K562 (cell line): ENCODE measurements around the gene GRB2. TPM values are rescaled to one million over a fixed set of nuclear protein-coding genes. Genes with fewer than 3 reads are reported as not detected.
A peak's percentile ranks its signal among the peaks of the same experiment; 100 is the strongest.

Experiments used
- BDP1 ChIP-seq: IDR thresholded peaks from 3 replicates; pipeline ENCODE4 v1.6.1; 2011; ENCODE audit not compliant: insufficient read length, insufficient read depth
- CREB5 ChIP-seq: fragments of 250-450 bp; sonication (Bioruptor Pico); IDR thresholded peaks from 2 replicates; pipeline ENCODE4 v1.5.0; 2020; ENCODE audit warnings: mild to moderate bottlenecking
- ESRRA ChIP-seq: fragments of 450-650 bp; IDR thresholded peaks from 2 replicates; pipeline ENCODE4 v1.6.1; 2014; ENCODE audit warnings: low read depth, mild to moderate bottlenecking, moderate library complexity, borderline replicate concordance
- GABPA ChIP-seq: fragments of 200-800 bp; sonication (Bioruptor generic); conservative IDR thresholded peaks from 2 replicates; pipeline ENCODE4 v1.6.1; 2016; ENCODE audit warnings: low read depth, missing genetic modification characterization, missing compliant biosample characterization
- GTF2E2 ChIP-seq: fragments of 200-800 bp; sonication (Bioruptor generic); IDR thresholded peaks from 2 replicates; pipeline ENCODE4 v1.6.1; 2016; ENCODE audit warnings: missing genetic modification characterization, missing compliant biosample characterization
- NCOA2 ChIP-seq, 2 experiments: fragments of 450-650 bp; IDR thresholded peaks; 2 replicates each; pipeline ENCODE4 v1.6.1; 2018; ENCODE audit warnings: mild to moderate bottlenecking in 2 of 2, moderate library complexity in 1 of 2; ENCODE audit not compliant: partially characterized antibody in 2 of 2
- NEUROD1 ChIP-seq: fragments of 150-350 bp; IDR thresholded peaks from 2 replicates; pipeline ENCODE4 v1.6.1; 2014; ENCODE audit warnings: borderline replicate concordance, low read length, low read depth; ENCODE audit not compliant: partially characterized antibody
- NFE2 ChIP-seq: IDR thresholded peaks from 2 replicates; pipeline ENCODE4 v1.6.1; 2014; ENCODE audit warnings: antibody characterized with exemption, low read depth
- NFIC ChIP-seq: fragments of 450-650 bp; IDR thresholded peaks from 2 replicates; pipeline ENCODE4 v1.6.1; 2017; ENCODE audit warnings: mild to moderate bottlenecking, inconsistent platforms
- RBM14 ChIP-seq: fragments of 200-400 bp; formaldehyde crosslinking; IDR thresholded peaks from 2 replicates; pipeline ENCODE4 v1.6.1; 2018; ENCODE audit warnings: low read depth, mild to moderate bottlenecking, low read length, moderate library complexity, borderline replicate concordance; ENCODE audit not compliant: insufficient read depth
- TCFL5 ChIP-seq: fragments of 250-450 bp; sonication (Bioruptor Pico); conservative IDR thresholded peaks from 2 replicates; pipeline ENCODE4 v1.6.1; 2021; ENCODE audit warnings: mild to moderate bottlenecking, moderate library complexity, matching md5 sums
- XRCC5 ChIP-seq: fragments of 200-400 bp; formaldehyde crosslinking; IDR thresholded peaks from 2 replicates; pipeline ENCODE4 v1.6.1; 2017; ENCODE audit warnings: low read depth, mild to moderate bottlenecking, low read length
- ZBTB43 ChIP-seq: sonication (generic); formaldehyde crosslinking; IDR thresholded peaks from 2 replicates; pipeline ENCODE4 v1.8.0; 2023; ENCODE audit warnings: mild to moderate bottlenecking, missing genetic modification reagents
- ZEB2 ChIP-seq: fragments of 450-650 bp; IDR thresholded peaks from 2 replicates; pipeline ENCODE4 v1.6.1; 2016
- ZNF134 ChIP-seq: fragments of 250-450 bp; sonication (Bioruptor Pico); conservative IDR thresholded peaks from 2 replicates; pipeline ENCODE4 v1.4.0; 2020
- ZNF277 ChIP-seq: fragments of 250-450 bp; sonication (Bioruptor Pico); IDR thresholded peaks from 2 replicates; pipeline ENCODE4 v1.8.0; 2022; ENCODE audit warnings: inconsistent platforms, mild to moderate bottlenecking, moderate library complexity, borderline replicate concordance
- polyA plus RNA-seq, 8 experiments: library from polyadenylated mRNA; depleted of rRNA in 4 of 8; stranded (reverse) in 5 of 8; unstranded in 3 of 8; fragments of >200 nt; fragmentation: Nextera tagmentation in 2 of 8; fragmentation: Illumina TruSeq in 1 of 8; extraction: Ambion mirVana in 2 of 8; extraction: Trizol in 1 of 8; gene quantifications; 2 replicates each; pipeline versions ENCODE4 v1.2.1 to v1.2.3, GENCODE V29; 2011 to 2014; ENCODE audit warnings: inconsistent platforms in 1 of 8, missing spikeins in 1 of 8
- total RNA-seq, 7 experiments: library from RNA; depleted of rRNA in 6 of 7; stranded (reverse); fragments of >200 nt in 6 of 7; fragmentation: Illumina TruSeq in 2 of 7; extraction: Trizol in 2 of 7; gene quantifications; 2 replicates each; pipeline versions ENCODE4 v1.2.1 to v1.2.3, GENCODE V29; 2011 to 2021; ENCODE audit warnings: low replicate concordance in 1 of 7

GRB2 gene
- total and polyA plus RNA-seq, 9 of the 15 experiments (the other 6 are each of a cell fraction or from before 2014, with no cell fraction given), result 57.2 to 136 (median 84.8) TPM

GRCh38 chr17:75404223-75404730, 1.2 kb downstream of the GRB2 start (continued):
- TF ChIP-seq GTF2E2 (no peak), ZNF134 (CRISPR knock-in tag) (no peak), RBM14 (no peak), NFIC (no peak), TCFL5 (CRISPR knock-in tag) (no peak), NEUROD1 (peak; percentile 42), ZNF277 (no peak), GABPA (tag) (no peak; the same call in 1 of the 2 replicates), BDP1 (no peak), NFE2 (peak; percentile 76), ESRRA (no peak), XRCC5 (0 out of 2 replicates have a peak, but pooled peaks have one; percentile 37), CREB5 (CRISPR knock-in tag) (no peak), NCOA2 (IDR thresholded peaks at IDR 0.05; ENCODE audit: partially characterized antibody in 2 of 2) (no peak), ZEB2 (no peak), ZBTB43 (CRISPR knock-in tag) (no peak)
